Suprapubic skin (tissue), 3 donors: ENCODE data around the gene ASCC2.

Experiments
- POLR2AphosphoS5 ChIP-seq, 3 donors: sonication (generic); formaldehyde crosslinking; IDR thresholded peaks; one replicate each; pipeline ENCODE4 v1.6.1; 2017; ENCODE audit warnings: antibody characterized with exemption in 3 of 3
- TF ChIP-seq, protein P1 (sequence below), 2 donors: fragments of 200-600 bp in 1 of 2; fragments of 450-650 bp in 1 of 2; sonication (generic) in 1 of 2; IDR thresholded peaks; one replicate each; pipeline ENCODE4 v1.5.1; 2016 to 2019; ENCODE audit warnings: antibody characterized with exemption in 2 of 2, mild to moderate bottlenecking in 1 of 2, moderate library complexity in 1 of 2

DNA sequence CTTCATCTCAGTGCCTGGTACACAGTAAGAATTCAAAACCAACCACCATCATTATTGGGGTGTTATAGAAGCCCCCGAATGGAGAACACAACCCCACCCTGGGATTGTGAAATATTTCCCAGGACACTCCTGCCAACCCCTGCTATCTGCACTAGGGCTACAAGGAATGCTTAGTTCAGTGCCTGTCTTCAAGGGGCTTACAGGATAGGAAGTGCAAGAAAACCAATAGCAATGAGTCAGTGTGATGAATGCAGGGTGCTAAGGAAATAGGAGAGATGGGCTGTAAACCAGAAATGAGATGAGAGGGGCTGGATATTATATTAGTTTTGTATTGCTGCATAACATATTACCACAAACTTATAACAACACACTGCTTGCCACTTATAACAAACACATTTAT, 965 bp upstream of the ASCC2 start:
- TF ChIP-seq, protein P1, sequence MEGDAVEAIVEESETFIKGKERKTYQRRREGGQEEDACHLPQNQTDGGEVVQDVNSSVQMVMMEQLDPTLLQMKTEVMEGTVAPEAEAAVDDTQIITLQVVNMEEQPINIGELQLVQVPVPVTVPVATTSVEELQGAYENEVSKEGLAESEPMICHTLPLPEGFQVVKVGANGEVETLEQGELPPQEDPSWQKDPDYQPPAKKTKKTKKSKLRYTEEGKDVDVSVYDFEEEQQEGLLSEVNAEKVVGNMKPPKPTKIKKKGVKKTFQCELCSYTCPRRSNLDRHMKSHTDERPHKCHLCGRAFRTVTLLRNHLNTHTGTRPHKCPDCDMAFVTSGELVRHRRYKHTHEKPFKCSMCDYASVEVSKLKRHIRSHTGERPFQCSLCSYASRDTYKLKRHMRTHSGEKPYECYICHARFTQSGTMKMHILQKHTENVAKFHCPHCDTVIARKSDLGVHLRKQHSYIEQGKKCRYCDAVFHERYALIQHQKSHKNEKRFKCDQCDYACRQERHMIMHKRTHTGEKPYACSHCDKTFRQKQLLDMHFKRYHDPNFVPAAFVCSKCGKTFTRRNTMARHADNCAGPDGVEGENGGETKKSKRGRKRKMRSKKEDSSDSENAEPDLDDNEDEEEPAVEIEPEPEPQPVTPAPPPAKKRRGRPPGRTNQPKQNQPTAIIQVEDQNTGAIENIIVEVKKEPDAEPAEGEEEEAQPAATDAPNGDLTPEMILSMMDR (IDR thresholded peaks at IDR 0.05) = no peak
- no peak for TF ChIP-seq POLR2AphosphoS5 (IDR thresholded peaks at IDR 0.05)
